Pericardium fibroblast (primary cell): Measurements from ENCODE around the gene DRC3. TPM values are rescaled to one million over a fixed set of nuclear protein-coding genes. Genes with fewer than 3 reads are reported as not detected.

Experiments used
- total RNA-seq: library from RNA; depleted of rRNA; stranded (reverse); fragments of >200 nt; gene quantifications from 2 replicates; pipeline ENCODE4 v1.2.3, GENCODE V29; 2015

Gene DRC3, protein sequence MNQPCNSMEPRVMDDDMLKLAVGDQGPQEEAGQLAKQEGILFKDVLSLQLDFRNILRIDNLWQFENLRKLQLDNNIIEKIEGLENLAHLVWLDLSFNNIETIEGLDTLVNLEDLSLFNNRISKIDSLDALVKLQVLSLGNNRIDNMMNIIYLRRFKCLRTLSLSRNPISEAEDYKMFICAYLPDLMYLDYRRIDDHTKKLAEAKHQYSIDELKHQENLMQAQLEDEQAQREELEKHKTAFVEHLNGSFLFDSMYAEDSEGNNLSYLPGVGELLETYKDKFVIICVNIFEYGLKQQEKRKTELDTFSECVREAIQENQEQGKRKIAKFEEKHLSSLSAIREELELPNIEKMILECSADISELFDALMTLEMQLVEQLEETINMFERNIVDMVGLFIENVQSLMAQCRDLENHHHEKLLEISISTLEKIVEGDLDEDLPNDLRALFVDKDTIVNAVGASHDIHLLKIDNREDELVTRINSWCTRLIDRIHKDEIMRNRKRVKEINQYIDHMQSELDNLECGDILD
- total RNA-seq, result 0.26 and 0.70 TPM in 2 replicates

DNA sequence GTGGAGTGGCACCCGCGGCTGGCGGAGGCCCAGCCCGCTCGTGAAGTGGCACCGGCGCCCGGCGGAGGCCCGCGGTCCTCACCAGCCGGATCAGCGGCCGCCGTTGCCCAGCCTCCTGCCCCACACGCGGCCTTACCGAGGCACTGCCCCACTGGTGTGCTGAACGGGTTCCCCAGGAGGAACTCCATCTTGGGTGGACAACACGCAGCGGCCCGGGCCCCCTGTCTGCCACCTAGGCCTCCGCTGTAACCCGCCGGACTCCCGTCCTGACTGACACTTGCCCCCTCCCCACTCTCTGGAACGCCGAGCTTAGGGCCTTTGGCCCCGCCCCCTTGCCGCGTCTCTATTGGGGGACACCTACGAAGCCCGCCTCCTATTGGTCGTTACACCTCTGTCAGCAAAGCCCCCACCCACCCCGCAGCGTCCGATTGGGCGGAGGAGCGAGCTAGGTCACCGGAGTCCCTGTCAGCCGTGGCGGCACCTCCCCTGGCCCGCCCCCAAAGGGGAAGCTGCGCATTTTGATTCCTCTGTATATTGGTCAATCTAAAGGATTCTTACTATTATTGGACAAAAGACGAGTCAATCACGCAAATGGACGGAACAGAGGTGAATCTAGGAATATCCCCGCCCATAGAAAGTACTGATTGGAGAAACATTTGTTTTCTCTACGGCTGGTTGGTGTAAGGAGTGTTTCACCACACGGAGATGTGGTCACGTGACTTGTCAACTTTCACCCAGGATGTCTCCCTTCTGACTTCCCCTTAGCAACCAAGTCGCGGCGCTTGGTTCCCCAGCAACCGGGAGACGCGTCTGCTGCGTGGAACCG is at the start of gene DRC3, which contains the start of gene TOM1L2:
Gene DRC3 (plus strand): TSS at position 737 of the 826 bp plus-strand sequence. CDS start 4,737 bp downstream, outside the sequence.
Gene TOM1L2 (minus strand): TSS at position 275 of the 826 bp plus-strand sequence. CDS start 87 bp downstream, at position 188.

DNA sequence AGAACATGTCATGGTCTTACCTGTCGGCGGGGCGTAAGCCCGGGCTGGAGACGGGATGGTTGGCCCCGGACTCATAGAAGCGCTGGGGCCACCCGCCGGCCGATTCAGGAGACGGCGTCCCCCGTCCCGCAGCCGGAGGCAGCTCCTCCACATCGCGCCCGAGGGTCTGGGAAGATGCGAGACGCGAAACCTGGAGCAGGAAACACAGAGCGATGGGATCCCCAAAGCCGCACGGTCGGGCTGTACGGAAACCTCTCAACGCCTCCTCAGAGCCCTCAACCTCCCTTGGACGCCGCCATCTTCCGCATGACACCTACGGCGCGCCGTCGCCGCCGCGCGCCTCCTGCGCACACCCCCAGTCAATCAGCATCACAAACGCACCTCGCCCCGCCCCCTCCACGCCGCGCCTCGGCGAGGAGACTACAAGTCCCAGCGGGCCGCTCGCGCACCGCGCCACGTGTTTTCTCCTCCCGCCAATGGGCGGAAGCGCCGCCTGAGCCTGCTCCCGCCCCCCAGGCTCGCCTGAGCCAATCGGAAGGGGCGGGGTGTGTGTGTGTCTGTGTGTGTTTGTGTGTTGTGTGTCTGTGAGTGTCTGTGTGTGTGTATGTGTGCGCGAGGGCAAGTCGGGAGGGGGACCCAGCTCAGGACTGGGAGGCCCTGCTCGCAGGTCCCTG is 66.3 kb downstream of the DRC3 start, which contains the start of the genes ATPAF2 and GID4:
Gene ATPAF2 (minus strand): TSS at position 308 of the 674 bp plus-strand sequence. CDS start 155 bp downstream, at position 153.
Gene GID4 (plus strand): TSS at position 548 of the 674 bp plus-strand sequence. CDS start 57 bp downstream, at position 605.

Other genes with a start within 250 kb of the DRC3 start
- 81.2 and 124 TPM in 2 replicates for gene SREBF1, start 135.9 kb upstream of the DRC3 start, total RNA-seq
- 16.5 and 19.4 TPM in 2 replicates for gene TOM1L2, start 462 bp upstream of the DRC3 start, total RNA-seq
- 11.8 and 14.0 TPM in 2 replicates for gene ATPAF2, start 66.3 kb downstream of the DRC3 start, total RNA-seq
- gene GID4, start 66.5 kb downstream of the DRC3 start, total RNA-seq, result 8.9 and 10.9 TPM in 2 replicates
- 37.0 and 44.9 TPM in 2 replicates for gene DRG2, start 115.1 kb downstream of the DRC3 start, total RNA-seq
- gene MYO15A, start 135.9 kb downstream of the DRC3 start, total RNA-seq, result 0.12 and 3.0 TPM in 2 replicates
- 96.2 and 119 TPM in 2 replicates for gene ALKBH5, start 211.0 kb downstream of the DRC3 start, total RNA-seq